ENCODE data around the gene SFMBT2.

The SFMBT2 gene

GRCh38 chr10:7362471-7362870, 48.4 kb downstream of the SFMBT2 start:
- DNase-seq: no peak

- no peak for DNase-seq
These were observed 49.5 kb downstream of the SFMBT2 start for GRCh38 chr10:7361316-7361715.

- no peak for DNase-seq
These were observed 50.9 kb downstream of the SFMBT2 start for GRCh38 chr10:7359954-7360353.

GRCh38 chr10:7359356-7359755, 51.5 kb downstream of the SFMBT2 start:
- DNase-seq: no peak

- no peak for DNase-seq
These were observed 53.6 kb downstream of the SFMBT2 start for GRCh38 chr10:7357193-7357592.

- peak; percentile 6 to 17 for DNase-seq
These were observed 56.3 kb downstream of the SFMBT2 start for GRCh38 chr10:7354330-7355047.

GRCh38 chr10:7351894-7352293, 58.9 kb downstream of the SFMBT2 start:
- DNase-seq: no peak

- DNase-seq: no peak
These were observed 60.2 kb downstream of the SFMBT2 start for GRCh38 chr10:7350541-7351195.

- no peak for DNase-seq
These were observed 65.1 kb downstream of the SFMBT2 start for GRCh38 chr10:7345717-7346116.

- no peak for DNase-seq
These were observed 67.8 kb downstream of the SFMBT2 start for GRCh38 chr10:7343040-7343439.

GRCh38 chr10:7340179-7340874, 70.5 kb downstream of the SFMBT2 start:
- DNase-seq: no peak

GRCh38 chr10:7339510-7339909, 71.3 kb downstream of the SFMBT2 start:
- no peak for DNase-seq

- no peak for DNase-seq
These were observed 72.4 kb downstream of the SFMBT2 start for GRCh38 chr10:7338469-7338868.

GRCh38 chr10:7337431-7338171, 73.2 kb downstream of the SFMBT2 start:
- no peak for DNase-seq

GRCh38 chr10:7335977-7336376, 74.9 kb downstream of the SFMBT2 start:
- no peak for DNase-seq

GRCh38 chr10:7334642-7334964, 76.2 kb downstream of the SFMBT2 start:
- no peak for DNase-seq

GRCh38 chr10:7333961-7334641, 76.7 kb downstream of the SFMBT2 start:
- DNase-seq: no peak

GRCh38 chr10:7329219-7329618, 81.6 kb downstream of the SFMBT2 start:
- no peak for DNase-seq

- no peak for DNase-seq
These were observed 82.9 kb downstream of the SFMBT2 start for GRCh38 chr10:7327885-7328284.

- no peak for DNase-seq
These were observed 88.2 kb downstream of the SFMBT2 start for GRCh38 chr10:7322623-7323022.

GRCh38 chr10:7320072-7320471, 90.8 kb downstream of the SFMBT2 start:
- DNase-seq: no peak

- DNase-seq: no peak
These were observed 91.2 kb downstream of the SFMBT2 start for GRCh38 chr10:7319632-7320031.

GRCh38 chr10:7318836-7319235, 92.0 kb downstream of the SFMBT2 start:
- no peak for DNase-seq

Data from activated CD4-positive, alpha-beta T cell treated with anti-CD3 and anti-CD28 coated beads for 4 hours (primary cell).